Measurements from ENCODE around the gene CPHXL2. TPM values are rescaled to one million over a fixed set of nuclear protein-coding genes. Genes with fewer than 3 reads are reported as not detected.

The CPHXL2 gene
- total RNA-seq, 1 donor from 2014 or later: not detected

GRCh38 chr16:75687361-75687760 lies 10.6 kb upstream of the CPHXL2 start:
- TF ChIP-seq CTCF (IDR thresholded peaks at IDR 0.05): no peak
- Mint-ChIP-seq H3K27ac (ENCODE audit: unreplicated experiment) (no peak overlapping the region), H3K4me3 (ENCODE audit: unreplicated experiment) (no peak overlapping the region), H3K36me3 (ENCODE audit: low read depth) (no peaks in the 10 kb centered on the region), H3K27me3 (ENCODE audit: low read depth) (no peaks in the 10 kb centered on the region), H3K4me1 (ENCODE audit: low read depth) (no peaks in the 10 kb centered on the region), H3K9me3 (ENCODE audit: low read depth) (peaks cover 10% of the 10 kb centered on the region)
- no peak for DNase-seq (ENCODE audit: low spot score)

- no peaks in the 10 kb centered on the region for H3K27me3 Mint-ChIP-seq (ENCODE audit: low read depth)
- H3K36me3 Mint-ChIP-seq (ENCODE audit: low read depth): no peaks in the 10 kb centered on the region
- DNase-seq (ENCODE audit: low spot score): no peak
- peaks cover 10% of the 10 kb centered on the region for H3K9me3 Mint-ChIP-seq (ENCODE audit: low read depth)
- H3K4me1 Mint-ChIP-seq (ENCODE audit: low read depth): no peaks in the 10 kb centered on the region
- no peak overlapping the region for H3K27ac Mint-ChIP-seq (ENCODE audit: unreplicated experiment)
- no peak overlapping the region for H3K4me3 Mint-ChIP-seq (ENCODE audit: unreplicated experiment)
- no peak for TF ChIP-seq CTCF (IDR thresholded peaks at IDR 0.05)
These were observed 5.5 kb upstream of the CPHXL2 start for GRCh38 chr16:75682308-75682707.

- H3K27me3 Mint-ChIP-seq (ENCODE audit: low read depth): no peaks in the 10 kb centered on the region
- no peaks in the 10 kb centered on the region for H3K4me1 Mint-ChIP-seq (ENCODE audit: low read depth)
- no peak overlapping the region for H3K4me3 Mint-ChIP-seq (ENCODE audit: unreplicated experiment)
- no peaks in the 10 kb centered on the region for H3K36me3 Mint-ChIP-seq (ENCODE audit: low read depth)
- H3K9me3 Mint-ChIP-seq (ENCODE audit: low read depth): peaks cover 8% of the 10 kb centered on the region
- TF ChIP-seq CTCF (IDR thresholded peaks at IDR 0.05): no peak
- DNase-seq (ENCODE audit: low spot score): no peak
- no peak overlapping the region for H3K27ac Mint-ChIP-seq (ENCODE audit: unreplicated experiment)
These were observed 2.6 kb upstream of the CPHXL2 start for GRCh38 chr16:75679366-75679765.

GRCh38 chr16:75667503-75667902 lies 9.3 kb downstream of the CPHXL2 start:
- no peak for TF ChIP-seq CTCF (IDR thresholded peaks at IDR 0.05)
- Mint-ChIP-seq H3K27ac (ENCODE audit: unreplicated experiment) (no peak overlapping the region), H3K4me1 (ENCODE audit: low read depth) (no peaks in the 10 kb centered on the region), H3K4me3 (ENCODE audit: unreplicated experiment) (no peak overlapping the region), H3K9me3 (ENCODE audit: low read depth) (no peaks in the 10 kb centered on the region), H3K36me3 (ENCODE audit: low read depth) (no peaks in the 10 kb centered on the region), H3K27me3 (ENCODE audit: low read depth) (no peaks in the 10 kb centered on the region)
- no peak for DNase-seq (ENCODE audit: low spot score)

GRCh38 chr16:75660726-75661302 lies 16.0 kb downstream of the CPHXL2 start:
- H3K4me1 Mint-ChIP-seq (ENCODE audit: low read depth): no peaks in the 10 kb centered on the region
- peaks cover 22% of the 10 kb centered on the region for H3K36me3 Mint-ChIP-seq (ENCODE audit: low read depth)
- no peak for TF ChIP-seq CTCF (IDR thresholded peaks at IDR 0.05)
- H3K4me3 Mint-ChIP-seq (ENCODE audit: unreplicated experiment): no peak overlapping the region
- DNase-seq (ENCODE audit: low spot score): no peak
- H3K27me3 Mint-ChIP-seq (ENCODE audit: low read depth): no peaks in the 10 kb centered on the region
- no peaks in the 10 kb centered on the region for H3K9me3 Mint-ChIP-seq (ENCODE audit: low read depth)
- no peak overlapping the region for H3K27ac Mint-ChIP-seq (ENCODE audit: unreplicated experiment)

Data from chondrocyte (in vitro differentiated cells).